ENCODE data around the gene BORCS8. TPM values are rescaled to one million over a fixed set of nuclear protein-coding genes. Genes with fewer than 3 reads are reported as not detected.
"Not testable (repeated sequence)": the region's sequence is repeated elsewhere in the genome, so short reads cannot be mapped to it uniquely, and the experiment has no call there.

The BORCS8 gene
- polyA plus RNA-seq (ENCODE audit: insufficient read length in 4 of 4) = 10 to 100 TPM; 16.1 to 22.4 (median 19.1) TPM

DNA sequence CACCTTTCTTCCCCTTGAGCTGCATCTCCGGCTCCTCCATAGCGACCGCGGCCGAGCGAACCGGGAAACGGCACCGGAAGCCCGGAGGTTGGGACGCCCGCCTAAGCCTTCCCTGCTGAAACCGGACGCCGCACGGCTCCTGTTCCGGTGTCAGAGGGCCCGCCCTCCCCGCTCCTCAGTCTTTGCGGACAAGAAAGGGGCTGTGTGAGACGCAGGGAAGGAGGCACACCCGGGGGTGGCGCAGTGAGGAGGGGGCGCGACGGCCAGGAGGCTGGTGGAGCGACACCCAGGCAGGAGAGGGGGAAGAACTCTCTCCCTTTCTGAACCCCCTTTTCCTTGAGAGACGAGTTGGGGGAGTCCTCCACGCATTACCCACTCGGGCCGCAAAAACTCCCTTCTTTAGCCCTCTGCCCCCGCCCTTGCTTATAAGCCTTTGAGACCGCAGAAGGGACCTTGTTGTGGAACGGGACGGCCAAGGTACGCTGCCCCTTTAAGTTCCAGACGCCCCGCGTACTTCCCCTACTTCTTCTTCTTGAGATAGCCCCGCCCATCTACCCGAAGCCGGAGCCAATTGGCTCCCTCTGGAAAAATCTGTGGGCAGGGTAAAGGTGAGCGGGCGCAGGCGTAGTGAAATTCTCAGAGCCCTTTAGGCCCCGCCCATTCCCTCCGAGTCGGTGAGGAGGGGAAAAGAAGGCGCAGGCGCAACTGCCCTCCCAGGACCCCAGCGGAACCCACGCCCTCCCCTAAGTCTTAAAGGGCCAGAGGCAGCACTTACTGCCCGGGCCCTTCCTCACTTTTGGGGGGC, at the start of gene BORCS8, which contains the start of gene RFXANK:
Gene BORCS8, minus strand, starts transcription at position 75 of the 805 bp plus-strand sequence. Its CDS starts 35 bp downstream, at position 40.
Gene RFXANK, plus strand, starts transcription at position 181 of the 805 bp plus-strand sequence. CDS start 1,689 bp downstream, outside the sequence.
- DNase-seq (ENCODE audit: low read depth in 4 of 4, low spot score in 3 of 4) = peak; percentile 98 to 100 (median 100)

DNA sequence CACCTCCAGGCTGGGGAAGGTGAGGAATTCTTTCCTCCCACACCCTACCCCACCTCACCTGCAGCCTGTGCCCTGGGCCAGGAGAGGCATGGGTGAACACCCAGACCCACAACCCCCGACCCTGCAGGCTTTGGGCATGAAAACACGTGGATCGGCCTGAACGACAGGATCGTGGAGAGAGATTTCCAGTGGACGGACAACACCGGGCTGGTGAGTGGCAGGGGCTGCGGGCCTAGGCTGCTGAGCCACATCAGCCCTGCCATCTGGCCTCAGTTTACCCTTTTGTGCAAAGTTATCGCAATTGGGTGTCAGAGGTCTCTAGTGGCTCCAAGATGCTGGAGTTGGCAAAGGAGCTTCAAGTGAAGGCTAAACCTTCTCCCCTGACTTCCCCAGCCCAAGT, 48.5 kb upstream of the BORCS8 start:
- DNase-seq (ENCODE audit: low read depth in 4 of 4, low spot score in 3 of 4) = no peak

DNA sequence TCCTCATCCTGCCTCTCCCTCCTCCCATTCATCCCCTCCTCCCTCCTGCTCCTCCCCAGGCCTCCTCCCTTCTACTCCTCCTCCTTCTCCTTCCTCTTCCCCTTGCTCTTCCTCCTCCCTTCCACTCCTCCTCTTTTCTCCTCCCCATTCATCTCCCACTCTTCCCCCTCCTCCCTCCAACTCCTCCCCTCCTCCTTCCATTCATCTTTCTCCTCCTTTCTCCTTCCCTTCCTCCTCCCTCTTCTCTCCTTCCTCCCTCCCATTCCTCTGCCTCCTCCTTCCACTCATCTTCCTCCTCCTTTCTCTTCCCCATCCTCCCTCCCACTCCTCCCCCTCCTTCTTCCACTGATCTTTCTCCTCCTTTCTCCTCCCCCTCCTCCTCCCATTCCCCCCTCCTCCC, 47.7 kb upstream of the BORCS8 start:
- DNase-seq (ENCODE audit: low read depth in 4 of 4, low spot score in 3 of 4) = no peak

GRCh38 chr19:19238126-19238894, 46.4 kb upstream of the BORCS8 start:
- no peak for DNase-seq (ENCODE audit: low read depth in 4 of 4, low spot score in 3 of 4)

DNA sequence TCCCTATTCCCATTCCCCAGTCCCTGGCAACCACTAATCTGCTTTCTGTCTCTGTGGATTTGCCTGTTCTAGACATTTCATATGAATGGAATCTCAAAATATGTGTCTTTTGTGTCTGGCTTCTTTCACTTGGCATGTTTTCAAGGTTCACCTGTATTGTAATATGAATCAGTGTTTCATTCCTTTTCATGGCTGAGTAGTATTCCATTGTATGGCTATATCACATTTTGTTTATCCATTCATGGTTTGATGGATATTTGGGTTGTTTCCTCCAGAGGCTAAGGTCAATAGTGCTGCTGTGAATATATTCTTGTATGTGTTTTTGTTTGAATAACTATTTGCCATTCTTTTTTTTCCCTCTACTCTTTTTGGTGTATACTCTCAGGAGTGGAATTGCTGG, 44.2 kb upstream of the BORCS8 start:
- no peak for DNase-seq (ENCODE audit: low read depth in 4 of 4, low spot score in 3 of 4)

DNA sequence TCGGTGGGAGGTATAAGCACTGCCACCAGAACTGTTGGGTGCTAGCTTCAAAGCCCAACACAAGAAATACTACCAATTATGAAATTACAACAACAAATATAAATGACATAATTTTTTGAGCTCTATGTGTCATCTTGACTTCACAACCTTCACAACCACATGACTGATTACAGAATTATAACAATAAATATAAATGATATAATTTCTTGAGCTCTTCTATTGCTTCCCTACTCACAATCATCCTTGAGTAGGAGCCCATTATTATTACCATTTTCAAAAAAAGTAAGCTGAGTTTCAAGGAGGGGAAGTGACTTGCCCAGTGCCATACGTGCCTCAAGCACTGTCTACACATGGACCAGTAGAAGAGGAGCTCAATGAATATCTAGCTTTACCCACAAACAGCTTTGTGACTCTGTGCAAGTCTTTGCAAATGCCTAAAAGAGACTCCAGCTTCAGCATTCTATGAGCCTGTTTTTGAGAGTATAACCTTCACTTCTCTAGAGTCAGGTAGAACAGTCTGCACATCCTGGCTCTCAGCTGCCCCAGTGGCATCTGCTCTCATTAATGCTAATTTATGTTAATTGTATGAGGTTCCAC, 42.4 kb upstream of the BORCS8 start:
- DNase-seq (ENCODE audit: low read depth in 4 of 4, low spot score in 3 of 4) = no peak

DNA sequence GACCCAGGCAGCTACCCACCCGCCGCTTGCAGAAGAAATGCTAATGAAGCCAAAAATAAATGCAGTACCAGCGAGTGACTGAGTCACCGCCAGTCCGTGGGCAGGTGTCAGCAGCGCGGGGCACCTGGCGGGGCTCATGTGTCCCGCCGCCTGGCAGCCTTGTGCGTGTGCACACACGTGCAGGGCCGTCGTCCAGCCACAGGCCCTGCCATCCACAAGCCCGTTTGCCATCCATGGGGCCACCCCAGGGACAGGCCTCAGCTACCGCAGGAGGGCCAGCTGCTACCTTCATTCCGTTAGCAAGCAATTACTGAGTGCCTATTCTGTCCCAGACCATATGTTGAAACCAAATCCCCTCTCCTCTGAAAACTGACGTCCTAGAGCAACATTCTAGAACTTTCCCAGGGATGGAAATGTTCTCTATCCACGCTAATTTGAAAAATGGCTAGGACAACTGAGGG, 40.3 kb upstream of the BORCS8 start:
- no peak for DNase-seq (ENCODE audit: low read depth in 4 of 4, low spot score in 3 of 4)

DNA sequence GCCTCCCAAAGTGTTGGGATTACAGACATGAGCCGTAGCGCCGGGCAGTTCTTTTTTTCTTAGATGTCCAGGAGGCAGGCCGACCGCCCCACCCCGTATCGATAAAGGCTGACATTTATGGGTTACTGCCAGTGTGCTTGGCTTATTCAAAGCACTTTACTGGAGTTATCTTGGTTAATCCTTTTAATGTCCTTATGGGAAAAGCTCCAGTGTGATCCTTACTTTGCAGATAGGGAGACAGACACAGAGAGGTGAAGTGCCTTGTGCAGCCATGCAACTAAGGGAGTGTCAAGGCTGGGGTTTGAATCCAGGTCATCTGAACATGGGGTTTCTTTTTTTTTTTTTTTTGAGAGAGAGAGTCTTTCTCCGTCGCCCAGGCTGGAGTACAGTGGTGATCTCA, 39.0 kb upstream of the BORCS8 start:
- no peak for DNase-seq (ENCODE audit: low read depth in 4 of 4, low spot score in 3 of 4)

DNA sequence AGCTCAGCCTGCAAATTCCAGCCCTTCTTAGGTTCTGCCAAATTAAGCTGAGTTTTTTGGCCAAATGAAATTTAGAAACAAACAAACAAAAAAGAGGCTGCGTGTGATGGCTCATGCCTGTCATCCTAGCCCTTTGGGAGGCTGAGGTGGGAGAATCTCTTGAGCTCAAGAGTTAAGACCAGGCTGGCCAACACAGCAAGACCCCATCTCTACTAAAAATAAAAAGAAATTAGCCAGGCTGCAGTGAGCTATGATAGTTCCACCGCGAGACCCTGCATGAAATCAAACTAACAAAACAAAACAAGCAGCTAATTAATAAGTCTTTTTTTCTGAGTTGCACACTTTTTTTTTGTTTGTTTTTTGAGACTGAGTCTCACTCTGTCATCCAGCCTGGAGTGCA, 37.7 kb upstream of the BORCS8 start:
- DNase-seq (ENCODE audit: low read depth in 4 of 4, low spot score in 3 of 4) = no peak

- DNase-seq (ENCODE audit: low read depth in 4 of 4, low spot score in 3 of 4) = no peak
Measured at GRCh38 chr19:19227217-19227616, 35.3 kb upstream of the BORCS8 start.

DNA sequence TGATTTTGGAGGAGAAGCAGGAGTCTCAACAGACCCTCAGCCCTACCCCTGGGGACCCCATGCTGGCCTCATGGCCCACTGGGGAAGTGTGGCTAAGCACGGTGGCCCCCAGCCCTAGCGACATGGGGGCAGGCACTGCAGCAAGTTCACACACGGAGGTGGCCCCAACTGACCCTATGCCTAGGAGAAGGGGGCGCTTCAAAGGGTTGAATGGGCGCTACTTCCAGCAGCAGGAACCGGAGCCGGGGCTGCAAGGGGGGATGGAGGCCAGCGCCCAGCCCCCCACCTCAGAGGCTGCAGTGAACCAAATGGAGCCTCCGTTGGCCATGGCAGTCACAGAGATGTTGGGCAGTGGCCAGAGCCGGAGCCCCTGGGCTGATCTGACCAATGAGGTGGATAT, 34.7 kb upstream of the BORCS8 start:
- DNase-seq (ENCODE audit: low read depth in 4 of 4, low spot score in 3 of 4) = no peak

- no peak for DNase-seq (ENCODE audit: low read depth in 4 of 4, low spot score in 3 of 4)
Measured at GRCh38 chr19:19226204-19226603, 34.3 kb upstream of the BORCS8 start.

- peak in 1 of 4 donors; percentile 22 for DNase-seq (ENCODE audit: low read depth in 4 of 4, low spot score in 3 of 4)
Measured at GRCh38 chr19:19224852-19225494, 33.0 kb upstream of the BORCS8 start.

- no peak for DNase-seq (ENCODE audit: low read depth in 4 of 4, low spot score in 3 of 4)
Measured at GRCh38 chr19:19224150-19224851, 32.3 kb upstream of the BORCS8 start.

- DNase-seq (ENCODE audit: low read depth in 4 of 4, low spot score in 3 of 4) = no peak
Measured at GRCh38 chr19:19223636-19224035, 31.7 kb upstream of the BORCS8 start.

GRCh38 chr19:19223060-19223459, 31.1 kb upstream of the BORCS8 start:
- no peak for DNase-seq (ENCODE audit: low read depth in 4 of 4, low spot score in 3 of 4)

DNA sequence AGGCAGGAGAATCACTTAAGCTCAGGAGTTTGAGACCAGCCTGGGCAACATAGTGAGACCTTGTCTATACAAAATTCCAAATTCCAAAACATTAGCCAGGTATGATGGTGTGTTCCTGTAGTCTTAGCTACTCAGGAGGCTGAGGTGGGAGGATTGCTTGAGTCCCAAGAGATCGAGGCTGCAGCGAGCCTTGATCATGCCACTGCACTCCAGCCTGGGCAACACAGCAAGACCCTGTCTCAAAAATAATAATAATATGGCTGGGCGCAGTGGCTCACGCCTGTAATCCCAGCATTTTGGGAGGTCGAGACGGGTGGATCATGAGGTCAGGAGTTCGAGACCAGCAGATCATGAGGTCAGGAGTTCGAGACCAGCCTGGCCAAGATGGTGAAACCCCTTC, 29.0 kb upstream of the BORCS8 start:
- not testable (repeated sequence) for DNase-seq (ENCODE audit: low read depth in 4 of 4, low spot score in 3 of 4)

DNA sequence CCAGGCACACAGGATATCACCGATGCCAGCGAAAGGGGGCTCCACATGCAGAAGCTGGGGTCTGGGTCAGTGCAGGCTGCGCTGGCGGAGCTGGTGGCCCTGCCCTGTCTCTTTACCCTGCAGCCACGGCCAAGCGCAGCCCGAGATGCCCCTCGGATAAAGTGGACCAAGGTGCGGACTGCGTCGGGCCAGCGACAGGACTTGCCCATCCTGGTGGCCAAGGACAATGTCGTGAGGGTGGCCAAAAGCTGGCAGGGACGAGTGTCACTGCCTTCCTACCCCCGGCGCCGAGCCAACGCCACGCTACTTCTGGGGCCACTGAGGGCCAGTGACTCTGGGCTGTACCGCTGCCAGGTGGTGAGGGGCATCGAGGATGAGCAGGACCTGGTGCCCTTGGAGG, 27.0 kb upstream of the BORCS8 start:
- DNase-seq (ENCODE audit: low read depth in 4 of 4, low spot score in 3 of 4) = no peak

DNA sequence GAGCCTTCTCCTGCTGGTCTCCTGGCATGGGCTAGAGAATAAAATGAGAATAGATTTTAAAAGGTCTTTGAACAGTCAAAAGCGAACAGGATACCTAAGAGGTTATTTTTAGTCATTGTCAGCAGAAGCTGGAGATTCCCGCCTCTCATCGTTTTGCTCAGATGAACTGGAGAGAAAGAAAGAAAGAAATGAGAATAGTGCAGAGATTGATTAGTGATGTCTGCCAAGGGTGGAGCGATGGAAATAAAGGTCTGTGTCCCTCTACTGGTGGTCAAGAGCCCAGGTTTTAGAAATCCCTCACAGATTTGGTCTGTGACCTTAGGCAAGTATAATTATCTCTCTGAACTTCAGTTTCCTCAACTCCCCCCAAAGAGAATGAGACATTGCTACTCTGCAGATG, 25.1 kb upstream of the BORCS8 start:
- no peak for DNase-seq (ENCODE audit: low read depth in 4 of 4, low spot score in 3 of 4)

DNA sequence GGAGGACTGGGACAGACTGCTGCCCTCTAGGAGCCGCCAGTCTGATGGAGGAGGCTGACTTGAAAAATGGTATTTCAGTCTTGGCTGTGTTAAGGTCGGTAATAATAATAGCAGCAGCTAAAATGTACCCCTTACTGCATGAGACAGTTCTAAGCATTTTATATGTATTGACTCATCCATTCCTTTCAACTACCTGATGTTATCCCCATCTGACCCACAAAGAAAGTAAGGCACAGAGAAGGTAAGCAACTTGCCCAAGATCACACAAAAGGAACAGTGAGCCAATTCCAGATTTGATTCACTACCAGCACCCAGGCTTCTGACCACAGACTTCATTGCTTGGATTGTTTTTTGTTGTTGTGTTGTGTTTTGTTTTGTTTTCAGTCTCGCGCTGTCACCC, 23.8 kb upstream of the BORCS8 start:
- no peak for DNase-seq (ENCODE audit: low read depth in 4 of 4, low spot score in 3 of 4)
